GM21381 (cell line): ENCODE measurements around the gene DCAF15.

Experiments
- ATAC-seq: cut with Tn5 transposase; IDR thresholded peaks from one replicate; pipeline ENCODE4 v1.9.1; 2021; ENCODE audit warnings: mild to moderate bottlenecking, moderate library complexity; ENCODE audit not compliant: unreplicated experiment

The DCAF15 gene

DNA sequence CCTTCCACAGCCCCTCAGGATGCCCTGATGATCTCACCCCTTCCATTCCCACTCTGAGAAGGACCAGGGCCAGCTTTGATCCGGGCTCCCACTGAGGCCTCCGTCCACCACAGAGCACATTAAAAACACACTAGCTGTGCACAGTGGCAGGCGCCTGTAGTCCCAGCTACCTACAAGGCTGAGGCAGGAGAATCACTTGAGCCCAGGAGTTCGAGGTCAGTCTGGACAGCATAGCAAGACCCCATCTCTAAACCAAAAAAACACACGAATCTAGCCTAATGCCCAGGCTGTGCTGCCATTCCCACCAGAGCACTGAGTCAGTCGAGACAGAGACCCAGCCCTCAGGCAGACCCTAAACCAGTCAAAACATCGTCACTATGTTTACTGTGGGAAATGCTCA is 39.7 kb downstream of the DCAF15 start:
- ATAC-seq = no peak

- no peak for ATAC-seq
These were observed 41.4 kb downstream of the DCAF15 start for GRCh38 chr19:13993590-13994300.

DNA sequence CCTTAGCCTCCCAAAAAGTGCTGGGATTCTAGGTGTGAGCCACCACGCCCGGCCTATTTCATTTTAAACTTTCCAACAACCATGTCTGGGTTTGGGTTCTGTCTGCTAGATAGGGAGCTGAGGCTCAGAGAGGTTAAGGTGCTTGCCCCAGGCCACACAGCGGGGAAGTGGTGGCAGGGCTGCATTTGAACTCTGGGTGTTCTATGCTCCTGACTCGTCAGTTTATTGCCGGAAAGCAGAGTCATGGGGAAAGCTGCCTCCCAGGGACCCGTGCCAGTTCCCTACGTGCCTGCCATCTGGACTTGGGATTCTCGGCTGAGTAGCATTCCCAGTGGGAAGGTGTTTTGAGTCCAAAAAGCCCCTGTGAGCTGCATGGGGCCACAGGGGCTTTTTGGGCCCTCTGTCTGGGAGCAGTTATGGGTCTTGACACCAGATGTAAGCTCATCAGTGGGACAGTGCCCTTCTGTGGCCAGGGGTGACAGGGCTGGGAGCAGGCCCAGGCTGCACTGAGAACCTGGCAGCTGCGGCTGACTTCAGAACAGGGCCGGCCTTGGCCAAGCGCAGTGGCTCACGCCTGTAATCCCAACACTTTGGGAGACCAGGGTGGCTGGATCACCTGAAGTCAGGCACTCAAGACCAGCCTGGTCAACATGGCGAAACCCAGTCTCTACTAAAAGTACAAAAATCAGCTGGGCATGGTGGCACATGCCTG is 42.9 kb downstream of the DCAF15 start:
- ATAC-seq = no peak

GRCh38 chr19:13995878-13996765 is 43.8 kb downstream of the DCAF15 start:
- ATAC-seq = no peak

GRCh38 chr19:13996928-13997630 is 44.8 kb downstream of the DCAF15 start:
- ATAC-seq = no peak

GRCh38 chr19:13997631-13997962 is 45.3 kb downstream of the DCAF15 start:
- ATAC-seq = no peak

- ATAC-seq = no peak
These were observed 46.1 kb downstream of the DCAF15 start for GRCh38 chr19:13998426-13998825.

- ATAC-seq = no peak
These were observed 46.8 kb downstream of the DCAF15 start for GRCh38 chr19:13999085-13999484.

- ATAC-seq = no peak
These were observed 48.5 kb downstream of the DCAF15 start for GRCh38 chr19:14000691-14001375.

- ATAC-seq = no peak
These were observed 50.4 kb downstream of the DCAF15 start for GRCh38 chr19:14002571-14003250.

- no peak for ATAC-seq
These were observed 51.1 kb downstream of the DCAF15 start for GRCh38 chr19:14003251-14004055.

DNA sequence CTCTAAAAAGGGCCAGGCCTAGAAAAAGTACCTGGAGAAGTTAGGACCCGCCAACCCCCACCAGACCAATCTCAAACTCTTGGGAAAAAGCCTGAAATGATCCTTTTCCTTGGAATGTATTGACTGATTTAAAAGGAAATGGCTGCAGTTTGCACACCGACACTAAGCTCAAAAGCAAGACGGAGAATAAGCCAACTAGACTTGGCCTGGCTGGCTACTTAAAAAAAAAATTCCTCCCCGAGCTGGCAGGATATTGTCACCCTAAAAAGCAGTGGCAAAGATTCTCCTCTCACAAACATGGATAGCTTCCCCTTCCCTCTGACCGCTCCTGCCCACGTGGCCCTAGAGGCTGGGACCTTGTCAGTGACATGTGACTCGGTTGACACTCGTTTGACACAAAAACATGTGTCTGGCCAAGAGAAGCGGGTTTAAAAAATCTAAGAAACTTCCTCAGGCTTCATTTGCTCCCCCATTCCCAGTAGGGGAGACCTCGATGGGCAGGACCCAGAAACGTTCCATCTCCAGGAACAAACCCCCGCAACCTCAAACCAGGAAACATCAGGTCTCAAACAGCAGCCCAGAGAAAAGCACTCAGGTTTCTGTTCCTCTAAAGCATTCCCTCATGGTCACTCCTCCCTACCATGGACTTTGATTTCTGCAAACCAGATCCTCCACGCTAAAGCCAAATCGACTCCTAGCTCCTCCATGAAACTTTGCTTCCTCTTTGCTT is 52.5 kb downstream of the DCAF15 start:
- no peak for ATAC-seq

GRCh38 chr19:14005349-14006084 is 53.2 kb downstream of the DCAF15 start:
- ATAC-seq = peak; percentile 35

DNA sequence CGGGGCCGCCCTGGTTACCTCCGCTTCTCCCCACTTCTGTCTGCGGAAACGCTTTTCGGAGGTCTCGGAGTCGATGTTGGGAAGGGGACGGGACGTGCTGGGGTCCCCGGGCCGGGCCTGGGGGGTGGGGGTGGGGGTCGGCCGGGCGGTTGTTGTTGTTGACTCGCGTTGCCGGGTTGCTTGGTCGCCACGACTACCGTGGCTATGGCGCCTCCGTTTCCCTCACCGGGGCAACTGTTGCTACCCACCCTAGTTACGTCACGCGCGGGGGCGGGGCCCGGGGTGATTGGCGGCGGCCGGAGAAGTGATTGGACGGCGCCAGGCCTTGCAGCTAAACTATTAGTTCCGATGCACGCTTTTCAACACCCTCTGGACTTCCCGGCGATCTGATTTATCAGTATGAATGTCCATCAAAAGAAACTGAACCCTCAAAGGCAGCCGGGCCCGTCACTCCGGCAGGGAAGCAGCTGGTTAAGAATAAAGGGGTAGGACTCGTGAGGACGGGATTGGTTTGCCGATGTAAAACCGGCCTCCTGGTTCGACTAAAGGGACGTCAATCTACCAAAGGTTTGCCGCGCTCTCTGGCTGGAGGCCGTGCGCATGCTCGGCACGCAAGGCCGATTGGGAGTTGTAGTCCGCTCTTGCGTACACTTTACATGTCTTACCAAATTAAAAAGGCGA is 53.9 kb downstream of the DCAF15 start, which contains the start of gene RFX1:
Gene RFX1, minus strand, starts transcription at position 236 of the 681 bp plus-strand sequence. CDS start 12,477 bp downstream, outside the sequence.
- ATAC-seq = peak; percentile 67

GRCh38 chr19:14006766-14007562 is 54.7 kb downstream of the DCAF15 start:
- ATAC-seq = peak; percentile 33
